PC-3 (cell line): Measurements from ENCODE around the gene TBX15.

ENCODE experiments used
- EZH2 ChIP-seq: fragments of 300-600 bp; sonication (generic); IDR thresholded peaks from one replicate; pipeline ENCODE4 v1.6.1; 2017; ENCODE audit warnings: antibody characterized with exemption, mild to moderate bottlenecking, low read length; ENCODE audit not compliant: unreplicated experiment
- EZH2phosphoT487 ChIP-seq: fragments of 300-600 bp; sonication (generic); IDR thresholded peaks from 2 replicates; pipeline ENCODE4 v1.6.1; 2018; ENCODE audit warnings: mild to moderate bottlenecking, antibody characterized with exemption, low read length, borderline replicate concordance
- TF ChIP-seq, protein P1 (sequence below): fragments of 300-600 bp; sonication (generic); conservative IDR thresholded peaks from 2 replicates; pipeline ENCODE4 v1.5.1; 2017; ENCODE audit warnings: antibody characterized with exemption, low read depth, mild to moderate bottlenecking, low read length

DNA sequence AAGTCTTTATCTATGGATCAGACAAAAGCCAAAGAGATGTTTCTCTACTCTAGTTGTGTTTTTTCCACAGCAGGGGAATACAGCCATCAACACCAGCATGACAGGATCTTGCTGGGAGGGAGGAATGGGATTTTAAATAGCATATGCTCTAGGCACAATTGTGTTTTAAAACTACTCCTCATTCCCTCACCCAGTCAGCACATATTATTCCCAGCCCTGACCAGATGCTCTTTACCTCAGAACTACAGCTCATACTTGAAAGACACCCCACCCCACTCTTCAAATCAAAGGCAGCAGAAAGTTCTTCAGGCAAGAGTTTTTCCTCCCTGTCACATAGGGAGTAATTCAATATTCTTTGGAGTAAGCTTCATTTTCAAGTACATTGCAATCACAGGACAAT lies 46.2 kb upstream of the TBX15 start:
- TF ChIP-seq, protein P1, sequence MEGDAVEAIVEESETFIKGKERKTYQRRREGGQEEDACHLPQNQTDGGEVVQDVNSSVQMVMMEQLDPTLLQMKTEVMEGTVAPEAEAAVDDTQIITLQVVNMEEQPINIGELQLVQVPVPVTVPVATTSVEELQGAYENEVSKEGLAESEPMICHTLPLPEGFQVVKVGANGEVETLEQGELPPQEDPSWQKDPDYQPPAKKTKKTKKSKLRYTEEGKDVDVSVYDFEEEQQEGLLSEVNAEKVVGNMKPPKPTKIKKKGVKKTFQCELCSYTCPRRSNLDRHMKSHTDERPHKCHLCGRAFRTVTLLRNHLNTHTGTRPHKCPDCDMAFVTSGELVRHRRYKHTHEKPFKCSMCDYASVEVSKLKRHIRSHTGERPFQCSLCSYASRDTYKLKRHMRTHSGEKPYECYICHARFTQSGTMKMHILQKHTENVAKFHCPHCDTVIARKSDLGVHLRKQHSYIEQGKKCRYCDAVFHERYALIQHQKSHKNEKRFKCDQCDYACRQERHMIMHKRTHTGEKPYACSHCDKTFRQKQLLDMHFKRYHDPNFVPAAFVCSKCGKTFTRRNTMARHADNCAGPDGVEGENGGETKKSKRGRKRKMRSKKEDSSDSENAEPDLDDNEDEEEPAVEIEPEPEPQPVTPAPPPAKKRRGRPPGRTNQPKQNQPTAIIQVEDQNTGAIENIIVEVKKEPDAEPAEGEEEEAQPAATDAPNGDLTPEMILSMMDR = no peak
- TF ChIP-seq EZH2 (no peak), EZH2phosphoT487 (no peak)
